Upper lobe of right lung (tissue), 1 donor: ENCODE results near the gene HDAC7. TPM values are rescaled to one million over a fixed set of nuclear protein-coding genes. Genes with fewer than 3 reads are reported as not detected.
A peak's percentile ranks its signal among the peaks of the same experiment; 100 is the strongest.

Experiments used
- ATAC-seq: fragments of 200-7000 bp; cut with Tn5 transposase; one replicate; pipeline ENCODE4 v1.9.1; 2020; ENCODE audit warnings: mild to moderate bottlenecking, moderate library complexity
- DNase-seq: peaks from one replicate; pipeline ENCODE4 v3.0.0-alpha.2; 2020
- H3K27ac ChIP-seq: fragments of 200-600 bp; one replicate; pipeline ENCODE4 v1.8.0; 2022
- H3K27me3 ChIP-seq: fragments of 200-600 bp; one replicate; pipeline ENCODE4 v1.8.0; 2022; ENCODE audit warnings: mild to moderate bottlenecking
- H3K36me3 ChIP-seq: fragments of 200-600 bp; one replicate; pipeline ENCODE4 v1.8.0; 2022
- H3K4me1 ChIP-seq: fragments of 200-600 bp; one replicate; pipeline ENCODE4 v1.8.0; 2022
- H3K4me3 ChIP-seq: fragments of 200-600 bp; one replicate; pipeline ENCODE4 v1.8.0; 2022; ENCODE audit warnings: mild to moderate bottlenecking
- H3K9me3 ChIP-seq: fragments of 200-600 bp; one replicate; pipeline ENCODE4 v1.8.0; 2022
- intact Hi-C: fragments of 100-400 bp; cut with DNase I; formaldehyde crosslinking; loops from one replicate; pipeline ENCODE4 v1.11.0; 2022
- total RNA-seq: library from RNA; stranded (reverse); fragmentation: NEBNext Ultra II Directional; extraction: Animal tissue kit (Norgen Biotek cat#: 25700); gene quantifications from one replicate; pipeline ENCODE4 v1.2.1, GENCODE V29; 2021
- TF ChIP-seq, protein P1 (sequence below): fragments of 200-600 bp; IDR thresholded peaks from one replicate; pipeline ENCODE4 v1.8.0; 2022; ENCODE audit warnings: antibody characterized with exemption
- donor health status: DM: no; HTN: yes; CAD: no; lungs with severe emphysema.

Gene HDAC7
- total RNA-seq, 1 donor from 2014 or later = 135 TPM

DNA sequence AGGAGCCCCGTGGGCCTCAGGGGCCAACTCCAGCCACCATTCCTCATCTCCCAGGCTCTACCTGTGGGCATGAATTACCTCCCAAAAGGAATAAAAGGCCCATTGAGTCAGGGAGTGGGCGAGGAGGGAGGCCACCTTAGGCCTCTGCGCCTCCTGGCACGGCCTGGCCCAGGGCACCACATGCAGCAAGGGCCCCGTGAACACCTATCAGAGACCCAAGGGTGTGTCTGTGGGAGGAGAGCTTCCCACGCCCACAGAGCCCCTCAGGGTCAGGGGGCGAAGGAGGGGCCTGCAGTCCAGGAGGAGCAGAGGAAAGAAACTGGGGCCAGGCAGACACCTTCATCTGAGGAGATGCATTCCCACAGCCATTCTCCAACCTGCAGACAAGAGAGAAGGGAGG is 73.2 kb downstream of the HDAC7 start:
- DNase-seq = no peak
- H3K27ac ChIP-seq = no peak overlapping the region
- no peaks in the 10 kb centered on the region for H3K9me3 ChIP-seq
- intact Hi-C loops = no loop called here
- ATAC-seq = no peak
- H3K4me1 ChIP-seq = peaks cover 7% of the 10 kb centered on the region
- H3K36me3 ChIP-seq = peaks cover 22% of the 10 kb centered on the region
- H3K27me3 ChIP-seq = no peaks in the 10 kb centered on the region
- TF ChIP-seq, protein P1, sequence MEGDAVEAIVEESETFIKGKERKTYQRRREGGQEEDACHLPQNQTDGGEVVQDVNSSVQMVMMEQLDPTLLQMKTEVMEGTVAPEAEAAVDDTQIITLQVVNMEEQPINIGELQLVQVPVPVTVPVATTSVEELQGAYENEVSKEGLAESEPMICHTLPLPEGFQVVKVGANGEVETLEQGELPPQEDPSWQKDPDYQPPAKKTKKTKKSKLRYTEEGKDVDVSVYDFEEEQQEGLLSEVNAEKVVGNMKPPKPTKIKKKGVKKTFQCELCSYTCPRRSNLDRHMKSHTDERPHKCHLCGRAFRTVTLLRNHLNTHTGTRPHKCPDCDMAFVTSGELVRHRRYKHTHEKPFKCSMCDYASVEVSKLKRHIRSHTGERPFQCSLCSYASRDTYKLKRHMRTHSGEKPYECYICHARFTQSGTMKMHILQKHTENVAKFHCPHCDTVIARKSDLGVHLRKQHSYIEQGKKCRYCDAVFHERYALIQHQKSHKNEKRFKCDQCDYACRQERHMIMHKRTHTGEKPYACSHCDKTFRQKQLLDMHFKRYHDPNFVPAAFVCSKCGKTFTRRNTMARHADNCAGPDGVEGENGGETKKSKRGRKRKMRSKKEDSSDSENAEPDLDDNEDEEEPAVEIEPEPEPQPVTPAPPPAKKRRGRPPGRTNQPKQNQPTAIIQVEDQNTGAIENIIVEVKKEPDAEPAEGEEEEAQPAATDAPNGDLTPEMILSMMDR = no peak
- H3K4me3 ChIP-seq = no peak overlapping the region

DNA sequence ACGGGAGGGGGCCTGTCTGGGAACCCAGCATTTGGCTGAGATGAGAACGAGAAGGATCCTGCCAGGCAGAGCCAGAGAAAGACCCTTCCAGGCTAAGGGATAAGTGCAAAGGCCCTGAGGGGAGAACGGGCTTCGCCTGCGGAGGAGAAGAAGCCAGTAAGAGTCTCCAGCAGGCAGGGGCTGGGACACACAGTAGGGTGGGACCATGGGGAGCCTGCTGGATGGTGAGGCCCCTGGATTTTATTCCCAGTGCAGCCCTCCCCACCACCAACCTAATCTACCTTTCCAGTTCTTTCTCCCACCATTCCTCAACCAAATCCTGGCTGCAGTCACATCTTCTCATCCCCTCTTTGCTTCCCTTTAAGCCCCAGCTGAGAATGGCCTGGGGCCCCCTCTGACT is 73.6 kb downstream of the HDAC7 start:
- TF ChIP-seq, protein P1 = no peak
- Histone ChIP-seq H3K27ac (no peak overlapping the region), H3K4me3 (no peak overlapping the region), H3K9me3 (no peaks in the 10 kb centered on the region), H3K27me3 (no peaks in the 10 kb centered on the region), H3K36me3 (peaks cover 19% of the 10 kb centered on the region), H3K4me1 (peaks cover 12% of the 10 kb centered on the region)
- DNase-seq (no peak), ATAC-seq (no peak)
- intact Hi-C loops = no loop called here

DNA sequence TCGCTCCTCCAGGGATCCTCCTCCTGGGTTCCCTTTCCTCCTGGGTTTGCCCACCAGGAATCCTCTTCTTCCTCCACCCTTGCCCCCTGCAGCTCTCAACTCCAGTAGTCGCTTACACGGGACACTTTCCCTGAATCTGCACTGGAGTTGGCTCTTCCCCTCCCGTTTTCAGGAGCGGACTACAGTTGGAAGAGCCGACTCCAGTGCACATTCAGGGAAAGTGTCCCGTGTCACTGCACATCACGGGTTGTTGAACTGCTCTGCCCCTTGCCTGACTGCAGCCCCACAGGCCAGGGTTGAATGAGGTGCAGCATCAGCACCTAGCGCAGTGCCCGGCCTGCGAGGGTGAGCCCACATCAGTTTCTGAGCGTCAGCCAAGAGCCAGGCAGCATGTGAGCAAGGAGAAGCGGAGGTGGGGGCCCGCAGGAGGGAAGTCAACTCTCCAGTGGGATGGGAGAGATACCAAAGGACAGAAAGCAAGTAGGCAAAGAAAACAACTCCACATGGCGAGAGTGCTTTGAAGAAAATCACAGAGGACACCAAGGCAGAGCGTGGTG is 74.1 kb downstream of the HDAC7 start:
- DNase-seq (no peak), ATAC-seq (no peak)
- intact Hi-C loops = no loop called here
- Histone ChIP-seq H3K27ac (no peak overlapping the region), H3K4me1 (peaks cover 17% of the 10 kb centered on the region), H3K36me3 (peaks cover 16% of the 10 kb centered on the region), H3K27me3 (no peaks in the 10 kb centered on the region), H3K4me3 (no peak overlapping the region), H3K9me3 (no peaks in the 10 kb centered on the region)
- TF ChIP-seq, protein P1 = no peak

DNA sequence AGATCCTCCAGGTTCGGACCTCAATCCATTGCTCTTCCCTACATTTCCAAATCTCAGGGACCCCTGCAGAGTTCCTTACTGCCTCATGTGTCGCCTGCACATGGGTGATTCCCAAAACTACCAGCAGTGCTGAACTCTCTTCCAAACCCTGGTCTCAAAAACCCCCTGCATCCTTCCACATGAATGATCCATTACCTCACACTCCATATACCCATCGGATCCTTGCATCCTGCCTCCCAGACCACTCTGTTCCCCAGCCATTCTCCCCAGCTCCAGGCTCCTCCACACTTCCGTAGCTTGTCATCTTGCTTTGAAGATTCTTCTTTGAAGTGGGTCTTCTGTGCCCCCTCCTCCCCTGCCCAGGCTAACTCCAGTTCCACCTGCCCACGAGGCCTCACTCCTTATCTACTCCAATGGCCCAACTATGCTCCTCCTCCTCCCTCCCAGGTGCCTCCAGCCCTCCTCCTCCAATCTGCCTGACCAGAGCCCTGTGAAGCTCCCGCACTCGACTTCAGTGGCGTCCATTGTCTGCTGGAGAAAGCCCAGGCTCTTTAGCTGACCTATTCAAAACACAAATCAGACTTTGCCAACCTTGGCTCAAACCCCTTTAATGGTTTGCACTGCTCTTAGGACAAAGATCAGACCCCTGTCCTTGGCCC is 74.8 kb downstream of the HDAC7 start:
- Histone ChIP-seq H3K27ac (no peak overlapping the region), H3K4me3 (no peak overlapping the region), H3K4me1 (peaks cover 23% of the 10 kb centered on the region), H3K36me3 (peaks cover 10% of the 10 kb centered on the region), H3K9me3 (no peaks in the 10 kb centered on the region), H3K27me3 (no peaks in the 10 kb centered on the region)
- ATAC-seq (no peak), DNase-seq (no peak)
- TF ChIP-seq, protein P1 = no peak
- intact Hi-C loops = no loop called here

DNA sequence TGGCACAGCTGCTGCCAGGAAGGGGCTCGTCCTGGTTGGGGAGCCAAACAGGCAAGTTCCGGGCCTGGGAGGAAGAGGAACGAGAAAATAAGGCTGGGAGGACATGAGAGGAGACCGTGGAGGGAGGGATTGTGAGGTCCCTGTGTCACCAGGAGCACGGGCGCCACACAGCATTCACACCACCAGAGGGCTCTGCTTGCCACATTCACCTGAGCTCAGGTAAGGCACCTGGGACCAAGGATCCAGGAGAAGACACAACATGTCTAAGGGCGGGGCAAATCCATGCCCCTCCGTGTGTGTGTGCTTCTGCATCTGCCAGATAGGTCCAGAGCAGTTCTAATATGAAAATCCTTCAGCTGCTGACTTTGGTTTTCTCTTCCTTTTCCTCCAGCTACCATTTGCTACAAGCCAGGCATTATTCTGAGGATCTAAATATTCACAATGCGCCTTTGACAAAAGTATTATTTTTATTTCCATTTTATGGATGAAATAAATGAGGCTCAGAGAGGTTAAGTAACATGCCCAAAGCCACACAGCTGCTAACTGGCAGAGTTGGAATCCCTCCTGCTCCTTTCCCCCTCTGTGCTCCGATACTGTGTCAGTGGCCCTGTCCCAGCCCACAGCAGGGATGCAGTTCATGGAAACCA is 75.6 kb downstream of the HDAC7 start:
- Histone ChIP-seq H3K4me1 (peaks cover 27% of the 10 kb centered on the region), H3K4me3 (no peak overlapping the region), H3K27me3 (no peaks in the 10 kb centered on the region), H3K9me3 (no peaks in the 10 kb centered on the region), H3K27ac (no peak overlapping the region), H3K36me3 (peaks cover 5% of the 10 kb centered on the region)
- ATAC-seq (peak; percentile 76), DNase-seq (peak; percentile 81)
- intact Hi-C loops = no loop called here
- TF ChIP-seq, protein P1 = peak; percentile 64
